Measurements from ENCODE around the gene CD99. TPM values are rescaled to one million over a fixed set of nuclear protein-coding genes. Genes with fewer than 3 reads are reported as not detected.
A peak's percentile ranks its signal among the peaks of the same experiment; 100 is the strongest.
"Not testable (repeated sequence)": the region's sequence is repeated elsewhere in the genome, so short reads cannot be mapped to it uniquely, and the experiment has no call there.

CD99 gene
- total RNA-seq, 1 donor, result 455 TPM

DNA sequence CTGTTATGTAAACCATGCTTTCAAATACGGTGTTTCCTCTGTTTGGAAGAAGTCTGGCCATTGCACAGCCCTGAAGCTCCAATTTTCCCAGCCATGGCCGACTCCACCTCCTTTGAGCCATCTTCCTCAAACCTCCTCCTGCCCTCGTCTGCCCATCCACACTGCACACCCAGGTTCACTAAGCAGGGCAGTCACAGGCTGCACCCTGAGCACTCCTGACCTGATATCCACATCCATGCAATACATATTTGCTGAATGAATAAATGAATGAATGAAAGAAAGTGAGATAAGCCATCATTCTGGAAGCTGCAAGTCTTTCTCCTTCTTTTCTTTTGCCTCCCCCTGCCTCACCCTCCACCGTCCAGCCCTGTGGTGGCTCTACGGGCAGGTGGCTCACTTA is 83.0 kb downstream of the CD99 start:
- Histone ChIP-seq H3K27me3 (ENCODE audit: insufficient read depth, low read length) (peaks cover 9% of the 10 kb centered on the region), H2AFZ (ENCODE audit: low read length) (no peak overlapping the region), H3K4me2 (ENCODE audit: insufficient read depth, low read length) (no peak overlapping the region), H3K36me3 (ENCODE audit: insufficient read depth, low read length) (no peaks in the 10 kb centered on the region), H3K9me3 (ENCODE audit: low read depth, low read length) (peaks cover 5% of the 10 kb centered on the region), H3K27ac (ENCODE audit: low read depth, low read length) (no peak overlapping the region), H3K79me2 (ENCODE audit: insufficient read depth, low read length) (no peaks in the 10 kb centered on the region), H3K4me1 (ENCODE audit: insufficient read depth, low read length) (no peaks in the 10 kb centered on the region), H4K20me1 (ENCODE audit: insufficient read depth, low read length) (no peaks in the 10 kb centered on the region), H3K4me3 (ENCODE audit: insufficient read depth, low read length) (no peak overlapping the region)
- TF ChIP-seq, protein P1, sequence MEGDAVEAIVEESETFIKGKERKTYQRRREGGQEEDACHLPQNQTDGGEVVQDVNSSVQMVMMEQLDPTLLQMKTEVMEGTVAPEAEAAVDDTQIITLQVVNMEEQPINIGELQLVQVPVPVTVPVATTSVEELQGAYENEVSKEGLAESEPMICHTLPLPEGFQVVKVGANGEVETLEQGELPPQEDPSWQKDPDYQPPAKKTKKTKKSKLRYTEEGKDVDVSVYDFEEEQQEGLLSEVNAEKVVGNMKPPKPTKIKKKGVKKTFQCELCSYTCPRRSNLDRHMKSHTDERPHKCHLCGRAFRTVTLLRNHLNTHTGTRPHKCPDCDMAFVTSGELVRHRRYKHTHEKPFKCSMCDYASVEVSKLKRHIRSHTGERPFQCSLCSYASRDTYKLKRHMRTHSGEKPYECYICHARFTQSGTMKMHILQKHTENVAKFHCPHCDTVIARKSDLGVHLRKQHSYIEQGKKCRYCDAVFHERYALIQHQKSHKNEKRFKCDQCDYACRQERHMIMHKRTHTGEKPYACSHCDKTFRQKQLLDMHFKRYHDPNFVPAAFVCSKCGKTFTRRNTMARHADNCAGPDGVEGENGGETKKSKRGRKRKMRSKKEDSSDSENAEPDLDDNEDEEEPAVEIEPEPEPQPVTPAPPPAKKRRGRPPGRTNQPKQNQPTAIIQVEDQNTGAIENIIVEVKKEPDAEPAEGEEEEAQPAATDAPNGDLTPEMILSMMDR (IDR thresholded peaks at IDR 0.05; ENCODE audit: extremely low read depth, low read depth, low read length), result no peak
- no peak for DNase-seq (ENCODE audit: insufficient read length, low spot score, missing footprints)

DNA sequence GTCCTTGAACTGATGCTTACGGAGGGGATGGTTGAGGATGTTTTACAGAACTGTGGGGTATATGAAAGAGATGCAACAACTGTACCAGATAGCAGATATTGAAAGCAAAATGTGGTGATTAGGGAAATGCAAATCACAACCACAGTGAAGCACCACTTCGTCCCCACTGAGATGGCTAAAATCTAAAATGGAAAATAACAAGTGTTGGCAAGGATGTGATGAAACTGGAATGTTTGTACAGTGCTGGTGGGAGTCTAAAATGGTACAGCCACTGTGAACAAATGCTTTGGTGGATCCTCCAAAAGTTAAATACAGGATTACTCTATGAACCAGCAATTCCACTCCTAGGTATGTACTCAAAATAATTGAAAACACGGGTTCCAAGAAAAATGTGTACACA is 83.7 kb downstream of the CD99 start:
- no peak overlapping the region for H3K4me3 ChIP-seq (ENCODE audit: insufficient read depth, low read length)
- H3K4me2 ChIP-seq (ENCODE audit: insufficient read depth, low read length), result no peak overlapping the region
- no peak overlapping the region for H3K27ac ChIP-seq (ENCODE audit: low read depth, low read length)
- H3K27me3 ChIP-seq (ENCODE audit: insufficient read depth, low read length), result peaks cover 9% of the 10 kb centered on the region
- no peaks in the 10 kb centered on the region for H3K4me1 ChIP-seq (ENCODE audit: insufficient read depth, low read length)
- H4K20me1 ChIP-seq (ENCODE audit: insufficient read depth, low read length), result no peaks in the 10 kb centered on the region
- no peaks in the 10 kb centered on the region for H3K36me3 ChIP-seq (ENCODE audit: insufficient read depth, low read length)
- H2AFZ ChIP-seq (ENCODE audit: low read length), result no peak overlapping the region
- no peak for DNase-seq (ENCODE audit: insufficient read length, low spot score, missing footprints)
- H3K9me3 ChIP-seq (ENCODE audit: low read depth, low read length), result peaks cover 5% of the 10 kb centered on the region
- TF ChIP-seq, protein P1 (IDR thresholded peaks at IDR 0.05; ENCODE audit: extremely low read depth, low read depth, low read length), result no peak
- no peaks in the 10 kb centered on the region for H3K79me2 ChIP-seq (ENCODE audit: insufficient read depth, low read length)

DNA sequence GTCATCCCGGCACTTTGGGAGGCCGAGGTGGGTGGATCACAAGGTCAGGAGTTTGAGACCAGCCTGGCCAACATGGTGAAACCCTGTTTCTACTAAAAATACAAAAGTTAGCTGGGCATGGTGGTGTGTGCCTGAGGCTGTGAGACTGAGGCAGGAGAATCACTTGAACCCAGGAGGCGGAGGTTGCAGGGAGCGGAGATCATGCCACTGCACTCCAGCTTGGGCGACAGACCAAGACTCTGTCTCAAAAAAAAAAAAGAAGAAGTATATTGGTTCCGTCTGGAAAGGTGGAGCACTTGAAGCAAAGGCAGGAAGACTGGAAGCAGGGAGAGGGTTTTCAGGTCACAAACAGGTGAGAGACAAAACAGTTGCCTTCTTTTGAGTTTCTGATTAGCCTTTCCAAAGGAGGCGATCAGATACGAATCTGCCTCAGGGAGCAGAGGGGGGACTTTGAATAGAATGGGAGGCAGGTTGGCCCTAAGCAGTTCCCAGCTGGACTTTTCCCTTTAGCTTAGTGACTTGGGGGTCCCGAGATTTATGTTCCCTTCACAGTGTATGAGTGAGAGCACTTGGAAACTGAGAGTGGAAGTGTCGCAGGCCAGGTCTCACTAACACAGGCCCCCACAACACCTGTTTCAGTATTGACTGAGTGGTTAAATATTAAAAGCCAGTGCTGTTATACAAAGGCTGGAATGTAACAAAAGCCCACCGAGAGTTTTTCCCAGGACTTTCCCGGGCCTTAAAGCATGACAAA is 89.6 kb downstream of the CD99 start:
- not testable (repeated sequence) for H3K79me2 ChIP-seq (ENCODE audit: insufficient read depth, low read length); H3K36me3 ChIP-seq (ENCODE audit: insufficient read depth, low read length); H3K4me3 ChIP-seq (ENCODE audit: insufficient read depth, low read length); H3K9me3 ChIP-seq (ENCODE audit: low read depth, low read length); H3K4me2 ChIP-seq (ENCODE audit: insufficient read depth, low read length); H2AFZ ChIP-seq (ENCODE audit: low read length); H3K4me1 ChIP-seq (ENCODE audit: insufficient read depth, low read length); H4K20me1 ChIP-seq (ENCODE audit: insufficient read depth, low read length); H3K27ac ChIP-seq (ENCODE audit: low read depth, low read length); DNase-seq (ENCODE audit: insufficient read length, low spot score, missing footprints)
- H3K27me3 ChIP-seq (ENCODE audit: insufficient read depth, low read length), result peaks cover 24% of the 10 kb centered on the region

DNA sequence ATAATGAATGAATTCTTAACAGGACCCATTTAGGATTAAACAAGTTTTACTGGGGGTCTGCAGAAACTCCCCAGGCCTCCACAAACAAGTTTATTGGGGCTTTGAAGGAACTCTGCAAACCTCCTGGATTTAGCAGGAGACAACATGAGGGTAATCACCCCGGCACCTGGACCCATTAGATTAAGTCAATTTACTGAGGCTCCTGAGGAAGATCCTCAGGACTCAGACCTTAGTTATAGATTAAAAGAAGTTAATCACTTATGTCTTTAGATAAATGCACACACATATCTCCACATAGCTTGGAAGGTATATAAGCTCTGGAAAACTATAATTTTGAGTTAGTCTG is 90.1 kb downstream of the CD99 start:
- Histone ChIP-seq H3K9me3 (ENCODE audit: low read depth, low read length) (no peaks in the 10 kb centered on the region), H4K20me1 (ENCODE audit: insufficient read depth, low read length) (no peaks in the 10 kb centered on the region), H3K27ac (ENCODE audit: low read depth, low read length) (no peak overlapping the region), H3K4me1 (ENCODE audit: insufficient read depth, low read length) (no peaks in the 10 kb centered on the region), H3K79me2 (ENCODE audit: insufficient read depth, low read length) (no peaks in the 10 kb centered on the region), H3K4me3 (ENCODE audit: insufficient read depth, low read length) (no peak overlapping the region), H2AFZ (ENCODE audit: low read length) (no peak overlapping the region), H3K36me3 (ENCODE audit: insufficient read depth, low read length) (no peaks in the 10 kb centered on the region), H3K4me2 (ENCODE audit: insufficient read depth, low read length) (peak overlapping the region; percentile 10), H3K27me3 (ENCODE audit: insufficient read depth, low read length) (peaks cover 24% of the 10 kb centered on the region)
- DNase-seq (ENCODE audit: insufficient read length, low spot score, missing footprints), result no peak
- TF ChIP-seq, protein P1 (IDR thresholded peaks at IDR 0.05; ENCODE audit: extremely low read depth, low read depth, low read length), result no peak

All from osteoblast (primary cell).